Esophagus (tissue), 2 donors: ENCODE results near the gene MOB3A. TPM values are rescaled to one million over a fixed set of nuclear protein-coding genes. Genes with fewer than 3 reads are reported as not detected.

Source experiments
- H3K27ac ChIP-seq, 2 donors: one replicate each; pipeline ENCODE4 v1.5.1; 2013; ENCODE audit warnings: low read depth in 2 of 2, mild to moderate bottlenecking in 2 of 2, inconsistent platforms in 1 of 2, low read length in 1 of 2, moderate library complexity in 1 of 2
- H3K27me3 ChIP-seq, 2 donors: one replicate each; pipeline ENCODE4 v1.6.1; 2013; ENCODE audit warnings: low read length in 2 of 2, control low read depth in 1 of 2, mild to moderate bottlenecking in 1 of 2; ENCODE audit not compliant: insufficient read depth in 2 of 2, control insufficient read depth in 1 of 2
- H3K36me3 ChIP-seq, 2 donors: one replicate each; pipeline ENCODE4 v1.6.1; 2013; ENCODE audit warnings: low read length in 1 of 2; ENCODE audit not compliant: control insufficient read depth in 2 of 2, insufficient read depth in 2 of 2
- H3K4me1 ChIP-seq, 2 donors: one replicate each; pipeline ENCODE4 v1.6.1; 2013; ENCODE audit warnings: low read length in 1 of 2; ENCODE audit not compliant: control insufficient read depth in 2 of 2, insufficient read depth in 2 of 2
- H3K4me3 ChIP-seq, 2 donors: one replicate each; pipeline ENCODE4 v1.5.1; 2013; ENCODE audit warnings: low read length in 2 of 2, mild to moderate bottlenecking in 2 of 2, low read depth in 1 of 2, moderate library complexity in 1 of 2
- H3K9me3 ChIP-seq, 2 donors: one replicate each; pipeline ENCODE4 v1.6.1; 2013; ENCODE audit warnings: mild to moderate bottlenecking in 2 of 2, low read depth in 1 of 2, low read length in 1 of 2, moderate library complexity in 1 of 2; ENCODE audit not compliant: control insufficient read depth in 2 of 2, insufficient read depth in 1 of 2
- WGBS, 2 donors: extraction: QIAGEN DNeasy Blood & Tissue Kit; methylation state at CpG; one replicate each; pipeline ENCODE4 v1.1.7; 2013; 5-methylcytosine and 5-hydroxymethylcytosine counted together
- polyA plus RNA-seq, 2 donors: library from polyadenylated mRNA; stranded (reverse); fragments of 200-250 nt; gene quantifications; one replicate each; pipeline ENCODE4 v1.2.3, GENCODE V29; 2013
- donor health status: healthy with polysubstance abuse.
- donor health status: Bipolar disorder and iron deficiency.

Gene MOB3A
- polyA plus RNA-seq, 2 donors: 11.0 to 12.4 TPM

DNA sequence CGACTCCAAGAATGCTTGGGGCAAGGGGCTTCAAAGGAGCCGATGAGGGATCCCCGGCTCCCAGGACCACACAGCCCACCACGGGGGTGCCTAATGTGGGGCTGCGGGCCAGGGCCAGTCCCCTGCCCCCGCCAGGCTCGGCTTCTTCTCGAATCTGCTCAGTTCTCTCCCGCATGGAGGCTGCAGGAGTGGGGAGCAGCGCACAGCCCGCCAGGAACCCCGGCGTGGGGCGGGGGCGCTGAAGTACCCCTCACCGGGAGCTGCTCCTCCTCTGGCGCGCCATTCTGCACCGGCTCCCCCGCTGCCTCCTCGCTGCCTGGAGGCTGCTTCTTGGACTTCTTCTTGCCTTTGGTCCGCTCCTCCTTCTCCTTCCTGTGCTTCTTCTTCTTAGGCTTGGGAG is 15.3 kb upstream of the MOB3A start:
- Histone ChIP-seq H3K27ac (no peak overlapping the region), H3K27me3 (no peaks in the 10 kb centered on the region)
- WGBS, 2 donors: 93% methylated on average over 19 to 22 of the region's 22 CpGs

DNA sequence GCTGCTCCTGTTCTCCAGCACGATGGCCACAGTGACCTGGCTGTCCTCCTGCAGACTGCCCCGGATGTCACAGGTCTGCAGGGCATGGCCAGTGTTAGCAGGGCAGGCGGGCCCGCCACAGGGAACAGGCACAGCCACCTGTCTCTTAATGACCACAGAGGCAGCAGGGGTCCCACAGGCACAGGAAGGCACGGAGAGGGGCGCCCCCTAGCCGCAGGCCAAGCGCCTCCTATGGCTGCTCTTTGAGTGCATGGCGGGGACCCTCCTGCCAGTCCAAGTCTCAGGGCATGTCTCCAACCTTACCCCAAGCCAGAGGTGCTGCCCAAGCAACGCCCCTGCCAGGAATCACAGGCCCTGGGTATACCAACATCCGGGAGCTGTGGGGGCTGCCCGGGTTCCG is 14.7 kb upstream of the MOB3A start:
- no peak overlapping the region for H3K4me3 ChIP-seq
- H3K36me3 ChIP-seq: peaks cover 55 to 90% of the 10 kb centered on the region in 2 donors
- WGBS, 2 donors: 89 to 92% methylated on average over 13 of the region's 13 CpGs
- no peaks in the 10 kb centered on the region for H3K27me3 ChIP-seq
- H3K9me3 ChIP-seq: no peaks in the 10 kb centered on the region
- peaks cover 0 to 4% of the 10 kb centered on the region in 2 donors for H3K4me1 ChIP-seq
- H3K27ac ChIP-seq: no peak overlapping the region

More for the DNA sequence above, 15.3 kb upstream of the MOB3A start:
- no peaks in the 10 kb centered on the region for H3K9me3 ChIP-seq
- peaks cover 58 to 90% of the 10 kb centered on the region in 2 donors for H3K36me3 ChIP-seq
- H3K4me3 ChIP-seq: no peak overlapping the region
- peaks cover 0 to 4% of the 10 kb centered on the region in 2 donors for H3K4me1 ChIP-seq

DNA sequence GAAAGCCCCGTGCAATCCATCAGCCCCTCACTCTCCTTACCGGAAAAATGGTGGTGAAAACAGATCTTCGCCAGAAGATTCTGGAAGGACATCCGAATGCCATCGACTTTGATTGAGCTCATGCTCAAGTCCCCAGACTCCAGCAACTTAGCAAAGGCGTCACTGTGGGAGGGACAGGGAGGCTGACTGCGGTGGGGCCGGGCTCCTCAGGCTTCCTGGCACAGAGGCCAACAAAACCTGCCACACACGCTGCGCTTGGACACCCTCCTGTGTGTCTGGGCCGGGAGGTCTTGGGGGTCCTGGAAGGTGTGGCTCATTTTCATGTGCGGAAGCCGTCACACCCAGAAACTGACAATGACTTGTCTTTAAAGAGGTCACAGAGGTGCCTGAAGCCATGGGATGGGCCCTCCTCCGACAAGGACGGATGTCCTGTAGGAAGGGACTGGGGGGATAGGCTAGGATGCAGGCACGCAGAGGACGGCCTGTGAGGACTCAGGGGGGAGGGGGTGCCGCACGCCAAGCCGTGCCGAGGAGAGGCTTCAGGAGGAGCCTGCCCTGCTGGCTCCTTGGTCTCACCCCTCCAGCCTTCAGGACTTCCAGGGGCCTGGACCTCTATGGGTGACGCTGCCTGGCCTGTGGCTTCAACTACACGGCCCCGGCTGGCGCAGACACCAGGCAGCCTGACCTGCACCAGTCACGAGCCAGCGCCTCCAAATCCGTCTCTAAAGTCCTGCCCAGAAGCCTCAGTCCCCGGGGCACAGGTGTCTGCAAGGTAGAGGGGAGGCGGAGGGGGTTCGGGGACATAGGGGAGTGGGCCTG is 13.1 kb upstream of the MOB3A start:
- peaks cover 0 to 4% of the 10 kb centered on the region in 2 donors for H3K4me1 ChIP-seq
- H3K4me3 ChIP-seq: no peak overlapping the region
- H3K36me3 ChIP-seq: peaks cover 44 to 84% of the 10 kb centered on the region in 2 donors
- H3K27me3 ChIP-seq: no peaks in the 10 kb centered on the region
- WGBS, 2 donors: 87 to 90% methylated on average over 30 to 31 of the region's 31 CpGs
- no peak overlapping the region for H3K27ac ChIP-seq
- no peaks in the 10 kb centered on the region for H3K9me3 ChIP-seq

DNA sequence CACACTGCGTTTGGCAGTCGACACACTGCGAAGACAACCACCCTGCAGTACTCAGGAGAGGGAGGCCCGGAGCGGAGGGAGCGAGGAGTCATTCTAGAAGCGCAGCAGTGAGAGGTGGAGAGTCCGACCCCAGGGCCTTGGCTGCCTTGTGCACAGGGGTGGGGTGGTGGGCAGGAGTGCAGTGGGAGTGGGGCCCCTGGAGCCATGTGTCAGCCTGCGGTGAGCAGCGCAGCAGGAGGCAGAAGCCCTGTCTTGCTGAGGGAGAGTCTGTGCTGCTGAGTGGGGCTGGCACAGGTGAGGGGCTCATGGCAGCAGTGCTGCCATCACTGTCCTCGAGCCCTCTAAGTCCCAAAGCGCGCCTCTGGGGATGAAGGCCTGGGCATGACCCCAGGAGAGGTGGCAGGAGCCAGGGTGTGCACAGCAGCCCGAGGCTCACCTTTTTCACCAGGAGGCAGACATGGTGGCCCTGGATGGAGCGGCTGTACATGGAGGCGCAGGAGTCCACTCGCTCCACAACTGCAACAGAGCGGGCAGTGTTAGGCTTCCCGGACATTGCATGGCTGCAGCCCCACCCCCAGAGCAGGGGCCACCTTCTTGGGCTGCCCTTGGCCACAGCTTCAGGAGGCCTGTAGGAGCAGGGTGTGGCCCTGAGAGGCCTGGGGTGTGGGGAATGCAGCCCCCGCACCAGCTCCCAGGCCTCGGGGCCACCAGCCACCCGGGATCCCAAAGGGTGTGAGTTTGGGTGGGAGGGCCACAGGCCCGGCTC is 12.3 kb upstream of the MOB3A start:
- peaks cover 37 to 79% of the 10 kb centered on the region in 2 donors for H3K36me3 ChIP-seq
- 92 to 93% methylated on average over 23 of the region's 23 CpGs for WGBS, 2 donors

DNA sequence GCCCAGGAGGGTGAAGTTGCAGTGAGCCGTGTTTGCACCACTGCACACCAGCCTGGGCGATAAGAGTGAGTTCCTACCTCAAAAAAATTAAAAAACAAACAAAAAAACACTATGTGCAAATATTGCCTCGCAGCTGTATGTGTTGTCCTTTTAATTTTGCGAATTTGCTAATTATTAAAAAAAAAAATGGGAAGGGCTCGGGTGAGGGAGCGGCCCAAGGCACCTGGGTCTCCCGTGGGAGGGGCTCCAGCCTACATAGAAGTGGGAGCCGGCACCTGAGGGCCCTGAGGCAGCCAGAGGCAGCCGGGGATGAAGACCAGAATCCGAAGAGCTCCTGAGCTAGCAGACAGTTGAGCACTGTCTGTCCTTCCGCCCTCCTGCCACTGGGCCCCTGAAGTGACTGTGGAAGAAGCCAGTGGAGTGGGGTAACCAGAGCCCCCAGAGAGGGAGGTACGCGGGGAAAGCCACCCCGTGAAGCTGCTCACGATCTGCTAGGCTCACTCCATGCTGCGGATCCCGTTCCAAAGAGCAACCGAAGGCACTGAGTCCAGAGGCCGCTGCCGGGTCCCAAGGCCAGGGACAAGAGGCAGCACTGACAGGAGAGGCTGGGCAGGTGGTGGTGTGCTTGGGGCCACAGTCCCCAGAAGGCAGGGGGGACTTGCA is 7.0 kb upstream of the MOB3A start:
- no peaks in the 10 kb centered on the region for H3K9me3 ChIP-seq
- H3K27me3 ChIP-seq: no peaks in the 10 kb centered on the region
- H3K27ac ChIP-seq: no peak overlapping the region
- no peak overlapping the region for H3K4me3 ChIP-seq
- no peaks in the 10 kb centered on the region for H3K4me1 ChIP-seq
- H3K36me3 ChIP-seq: peaks cover 30 to 58% of the 10 kb centered on the region in 2 donors
- WGBS, 2 donors: 82 to 86% methylated on average over 20 of the region's 20 CpGs

More for the DNA sequence above, 12.3 kb upstream of the MOB3A start:
- Histone ChIP-seq H3K27me3 (no peaks in the 10 kb centered on the region), H3K4me1 (peaks cover 0 to 4% of the 10 kb centered on the region in 2 donors), H3K4me3 (no peak overlapping the region), H3K27ac (no peak overlapping the region), H3K9me3 (no peaks in the 10 kb centered on the region)

DNA sequence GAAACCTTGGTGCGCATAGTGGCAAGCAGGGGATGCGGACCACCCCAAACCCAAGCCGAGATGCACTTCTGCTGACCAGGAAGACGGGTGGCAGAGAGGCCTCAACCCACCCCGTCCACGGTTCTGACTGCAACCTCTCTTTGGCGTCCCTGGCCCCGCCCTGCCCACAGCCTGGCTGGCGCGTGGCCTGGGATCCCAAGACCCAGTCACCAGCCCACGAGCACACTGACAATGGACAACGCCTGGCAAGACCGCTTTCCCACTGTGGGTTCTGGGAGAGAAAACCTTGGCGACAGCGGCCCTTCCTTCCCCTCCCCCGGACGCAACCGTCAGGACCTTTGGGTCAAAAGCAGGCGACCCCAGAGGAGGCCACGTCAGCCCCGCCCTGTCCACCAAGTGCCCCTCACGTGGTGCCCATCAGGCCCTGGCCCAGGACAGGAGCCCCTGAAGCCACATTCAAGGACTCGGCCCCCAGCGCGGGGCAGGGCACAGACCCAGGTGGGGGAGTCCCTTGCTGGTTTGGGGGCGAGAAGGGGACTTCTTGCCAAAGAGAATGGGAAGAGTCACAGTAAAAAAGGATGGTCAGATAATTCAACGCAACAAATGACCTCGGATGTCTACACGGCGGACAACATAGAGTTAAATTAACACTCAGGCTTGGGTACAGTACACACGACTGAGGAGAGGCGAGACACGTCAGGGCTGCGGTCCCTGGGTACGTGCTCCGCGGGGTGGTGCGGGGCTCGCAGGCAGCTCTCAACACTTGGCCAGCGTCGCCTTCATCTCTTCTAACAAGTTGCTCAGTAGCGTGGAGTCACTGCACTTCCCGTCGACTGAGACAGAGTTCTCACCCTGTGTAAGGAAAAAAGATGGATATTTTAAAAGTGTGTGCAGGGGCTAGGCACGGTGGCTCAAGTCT is 5.5 kb upstream of the MOB3A start:
- Histone ChIP-seq H3K27ac (no peak overlapping the region), H3K4me3 (no peak overlapping the region), H3K36me3 (peaks cover 26 to 48% of the 10 kb centered on the region in 2 donors), H3K4me1 (peaks cover 0 to 10% of the 10 kb centered on the region in 2 donors), H3K9me3 (no peaks in the 10 kb centered on the region), H3K27me3 (no peaks in the 10 kb centered on the region)
- WGBS, 2 donors: 90% methylated on average over 45 of the region's 45 CpGs

DNA sequence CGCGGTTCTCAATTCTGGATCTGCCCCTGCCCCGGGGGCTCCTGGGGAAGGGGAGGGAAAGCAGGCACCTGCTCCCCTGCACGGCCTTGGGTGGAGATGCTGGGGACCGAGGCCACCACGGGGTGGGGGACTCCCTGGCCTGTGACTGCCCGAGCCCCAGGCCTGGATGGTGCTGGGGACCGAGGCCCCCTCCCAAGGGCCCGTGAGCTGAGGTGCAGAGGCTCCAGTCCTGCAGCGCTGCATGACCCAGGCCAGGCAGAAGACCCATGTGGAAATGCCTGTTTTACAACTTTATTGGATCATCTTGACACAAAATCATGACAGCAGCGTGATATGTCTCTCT is 4.6 kb upstream of the MOB3A start:
- Histone ChIP-seq H3K4me1 (peaks cover 0 to 10% of the 10 kb centered on the region in 2 donors), H3K4me3 (no peak overlapping the region), H3K27me3 (no peaks in the 10 kb centered on the region), H3K27ac (no peak overlapping the region), H3K36me3 (peaks cover 23 to 39% of the 10 kb centered on the region in 2 donors), H3K9me3 (no peaks in the 10 kb centered on the region)
- WGBS, 2 donors: 86 to 89% methylated on average over 11 of the region's 11 CpGs

DNA sequence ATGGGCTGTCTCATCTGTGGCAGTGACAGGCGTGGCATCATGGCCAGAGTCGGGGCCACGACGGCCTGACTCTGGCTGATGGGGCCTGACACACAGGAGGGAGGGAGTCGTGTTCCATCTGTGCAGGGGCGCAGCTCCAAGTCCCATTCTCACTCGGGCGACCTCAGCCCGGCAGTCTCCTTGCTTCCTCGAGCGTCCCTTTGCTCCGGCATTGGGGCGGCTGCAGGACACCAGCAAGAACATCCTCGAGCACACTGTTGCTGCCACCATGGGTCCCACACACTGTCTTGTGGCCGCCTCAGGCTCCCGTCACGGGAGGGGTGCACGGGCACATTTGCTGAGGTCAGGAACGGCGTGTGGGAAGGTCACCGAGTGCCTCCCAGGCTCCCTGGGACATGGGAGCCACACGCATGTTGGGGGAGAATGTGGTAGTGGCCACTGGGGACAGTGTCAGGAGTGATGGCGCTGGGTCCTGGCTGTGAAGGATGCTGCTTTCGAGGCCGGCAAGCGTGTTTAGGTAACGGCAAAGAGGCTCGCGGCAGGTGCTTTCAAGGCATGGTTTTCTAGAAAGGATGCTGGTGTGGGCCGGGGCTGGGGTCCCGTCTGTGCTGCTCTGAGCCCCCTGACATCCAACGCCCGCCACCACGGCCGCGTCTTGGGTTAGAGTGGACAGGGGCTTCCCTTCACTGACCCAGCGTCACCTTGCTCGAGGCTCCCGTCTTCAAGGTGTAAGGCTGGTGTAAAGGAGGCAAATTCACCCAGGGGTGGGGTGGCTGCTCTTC is 4.0 kb upstream of the MOB3A start:
- WGBS, 2 donors: 90 to 92% methylated on average over 39 of the region's 39 CpGs
- peaks cover 3 to 13% of the 10 kb centered on the region in 2 donors for H3K4me1 ChIP-seq
- no peaks in the 10 kb centered on the region for H3K27me3 ChIP-seq
- no peak overlapping the region for H3K4me3 ChIP-seq
- H3K27ac ChIP-seq: no peak overlapping the region
- H3K36me3 ChIP-seq: peaks cover 23 to 37% of the 10 kb centered on the region in 2 donors
- no peaks in the 10 kb centered on the region for H3K9me3 ChIP-seq
